ENCODE data around the gene PTPN2.
"Not testable (repeated sequence)": the region's sequence is repeated elsewhere in the genome, so short reads cannot be mapped to it uniquely, and the experiment has no call there.

Gene PTPN2

DNA sequence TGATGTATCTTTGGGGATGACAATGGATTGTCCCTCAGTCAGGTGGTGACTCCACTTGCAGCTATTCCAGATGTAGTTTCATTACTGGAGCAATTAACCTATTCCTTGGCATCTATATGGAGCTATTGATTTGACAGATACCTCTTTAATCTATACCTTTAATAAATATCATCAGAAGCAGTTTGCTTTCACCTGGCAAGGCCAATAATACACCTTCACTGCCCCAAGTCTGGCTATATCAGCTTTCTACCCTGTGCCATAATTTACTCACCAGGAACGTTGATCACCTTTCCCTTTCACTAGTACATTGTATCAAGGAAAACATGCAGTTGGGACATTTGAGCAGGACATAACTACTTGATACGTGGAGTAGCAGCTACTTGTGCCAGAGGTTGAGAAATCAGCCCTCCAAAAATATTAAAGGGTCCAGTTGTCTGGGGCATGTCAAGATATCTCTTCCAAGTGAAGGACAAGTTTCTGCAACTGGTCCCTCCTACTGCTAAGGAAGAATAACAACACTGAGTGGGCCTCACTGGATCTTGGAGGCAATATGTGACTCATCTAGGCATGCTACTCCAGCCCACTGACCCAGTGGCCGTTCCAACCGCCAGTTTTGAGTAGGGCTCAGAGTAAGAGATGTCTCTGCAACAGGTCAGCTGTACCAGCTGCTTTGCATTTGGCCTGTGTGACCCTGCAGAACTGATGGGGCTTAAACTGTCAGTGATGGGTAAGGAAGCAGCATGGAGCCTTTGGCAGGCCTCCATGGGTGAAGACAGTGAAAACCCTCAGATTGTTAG is 114.2 kb downstream of the PTPN2 start:
- no peak for DNase-seq

DNA sequence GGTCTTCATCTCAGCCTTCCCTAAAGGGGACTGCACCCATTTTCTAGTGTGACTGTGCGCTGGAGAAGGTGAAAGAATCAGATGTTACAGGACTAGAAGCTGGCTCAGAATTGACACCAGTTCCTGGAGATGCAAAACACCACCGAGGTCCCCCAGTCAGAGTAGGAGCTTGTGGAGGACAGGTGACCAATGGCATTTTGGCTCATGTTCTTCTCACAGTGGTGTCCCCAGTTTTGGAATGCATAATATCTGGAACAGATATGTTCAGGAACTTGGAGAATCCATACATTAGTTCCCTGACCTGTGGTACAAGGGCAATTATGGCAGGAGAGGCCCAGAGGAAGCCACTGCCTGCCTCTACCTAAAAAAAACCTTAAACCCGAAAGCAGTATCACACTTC is 114.9 kb downstream of the PTPN2 start:
- DNase-seq: no peak

DNA sequence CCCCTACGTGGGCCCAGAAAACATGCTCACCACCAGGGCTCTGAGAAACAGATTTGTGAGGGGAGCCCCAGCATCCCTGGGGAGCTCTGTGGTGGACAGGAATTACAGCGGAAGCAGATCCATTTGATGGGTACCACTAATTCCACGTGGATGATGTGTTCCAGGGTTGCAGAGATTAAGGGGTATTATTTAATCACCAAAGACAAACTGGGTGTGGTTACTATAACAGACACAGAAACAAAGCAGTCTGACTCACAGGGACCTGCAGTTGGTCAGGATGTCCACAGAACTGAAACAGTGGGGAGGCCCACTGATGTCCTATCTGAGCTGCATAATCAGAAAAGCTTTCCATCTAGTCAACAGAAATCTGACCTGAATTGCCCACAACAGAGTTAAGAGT is 115.4 kb downstream of the PTPN2 start:
- no peak for DNase-seq

DNA sequence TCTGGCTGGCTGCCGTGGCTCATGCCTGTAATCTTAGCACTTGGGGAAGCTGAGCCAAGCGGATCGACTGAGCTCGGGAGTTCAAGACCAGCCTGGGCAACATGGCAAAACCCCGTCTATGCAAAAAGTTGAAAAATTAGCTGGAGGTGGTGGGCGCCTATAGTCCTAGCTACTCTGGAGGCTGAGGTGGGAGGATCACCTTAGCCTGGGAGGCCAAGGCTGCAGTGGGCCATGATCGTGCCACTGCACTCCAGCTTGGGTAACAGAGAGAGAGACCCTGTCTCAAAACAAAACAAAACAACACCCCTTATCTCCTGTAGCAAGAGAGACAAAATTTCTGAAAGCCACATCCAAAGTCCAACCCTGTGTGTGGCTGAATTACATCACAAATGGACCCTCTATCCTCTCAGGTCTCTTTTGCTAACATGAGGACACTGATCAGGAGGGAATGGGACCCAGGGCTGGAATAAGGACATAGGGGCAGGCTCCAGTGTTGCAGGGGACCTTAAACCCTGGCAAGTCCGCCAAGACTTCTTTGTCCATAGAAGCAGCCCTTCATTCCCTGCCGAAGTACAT is 116.4 kb downstream of the PTPN2 start:
- no peak for DNase-seq

DNA sequence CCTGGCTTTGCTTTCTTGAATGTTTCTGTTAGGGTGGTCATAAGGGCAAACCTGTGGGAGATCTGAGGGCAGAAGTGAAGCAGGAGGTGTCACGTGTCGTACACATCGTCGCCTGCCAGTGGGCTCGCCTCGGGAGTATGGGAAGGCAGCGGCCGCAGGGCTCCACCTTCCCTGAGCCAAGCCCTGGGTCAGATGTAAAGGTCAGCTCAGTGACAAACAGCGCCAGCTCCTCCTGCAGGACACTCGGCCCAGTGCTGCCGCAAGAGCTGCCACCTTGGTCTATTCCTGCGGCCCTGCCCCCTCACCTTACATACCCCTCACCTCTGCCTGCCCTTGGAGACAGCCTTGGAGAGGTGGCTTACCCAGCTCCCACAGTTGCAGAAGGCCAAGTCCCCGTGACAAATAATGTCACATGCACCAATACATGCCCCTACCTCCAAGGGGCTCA is 117.0 kb downstream of the PTPN2 start:
- DNase-seq: no peak

DNA sequence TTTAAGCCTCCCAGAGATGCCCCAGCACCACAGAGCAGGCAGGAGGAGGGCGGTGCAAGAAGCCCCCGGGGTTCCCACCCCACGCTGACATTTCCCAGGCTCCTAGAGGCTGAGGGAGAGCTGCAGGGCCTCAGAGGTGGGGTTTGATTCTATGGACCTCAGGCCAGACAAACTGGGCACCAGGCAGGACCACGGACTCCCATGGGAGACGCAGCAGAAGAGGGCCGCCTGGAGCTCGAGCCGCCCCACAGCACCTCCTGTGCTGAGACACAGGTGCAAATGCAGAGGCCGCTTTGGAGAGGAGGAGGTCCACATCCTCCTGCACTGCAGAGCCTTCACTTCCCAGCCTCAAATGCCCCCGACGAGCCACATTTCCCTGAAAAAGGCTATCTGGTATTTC is 118.5 kb downstream of the PTPN2 start:
- DNase-seq: no peak

DNA sequence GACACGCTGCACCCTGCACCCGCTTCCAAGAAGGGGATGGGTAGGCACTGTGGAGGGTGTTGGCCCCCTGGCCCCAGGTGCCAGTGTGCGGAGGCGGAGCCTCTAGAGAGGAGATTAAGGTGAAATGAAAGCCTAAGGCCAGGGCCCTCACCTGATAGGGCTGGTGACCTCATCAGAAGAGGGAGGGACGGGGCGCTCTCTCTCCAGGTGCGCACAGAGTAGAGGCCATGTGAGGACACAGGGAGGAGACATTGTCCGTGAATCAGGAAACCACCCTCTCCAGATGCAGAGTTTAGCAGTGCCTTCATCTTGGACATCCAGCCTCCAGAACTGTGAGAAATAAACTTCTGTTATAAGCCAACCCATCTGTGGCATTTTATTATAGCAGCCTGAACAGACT is 118.9 kb downstream of the PTPN2 start:
- no peak for DNase-seq

DNA sequence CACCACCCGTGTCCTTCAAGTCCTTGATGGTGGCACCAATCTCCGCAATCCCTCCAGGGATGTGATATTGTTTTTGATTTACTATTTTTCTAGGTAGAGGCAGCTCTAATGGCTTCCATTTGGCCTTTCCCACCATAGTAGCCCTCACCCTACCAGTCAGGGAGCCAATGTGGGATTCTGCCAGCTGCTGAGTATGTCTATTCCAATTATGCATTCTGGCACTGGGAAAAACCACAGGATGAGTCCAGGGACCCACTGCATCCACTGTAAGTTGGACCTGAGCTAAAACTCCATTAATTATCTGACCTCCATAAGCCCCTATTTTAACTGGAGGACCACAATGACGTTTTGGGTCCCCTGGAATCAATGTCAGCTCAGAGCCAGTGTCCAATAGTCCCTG is 125.5 kb downstream of the PTPN2 start:
- DNase-seq: not testable (repeated sequence)

DNA sequence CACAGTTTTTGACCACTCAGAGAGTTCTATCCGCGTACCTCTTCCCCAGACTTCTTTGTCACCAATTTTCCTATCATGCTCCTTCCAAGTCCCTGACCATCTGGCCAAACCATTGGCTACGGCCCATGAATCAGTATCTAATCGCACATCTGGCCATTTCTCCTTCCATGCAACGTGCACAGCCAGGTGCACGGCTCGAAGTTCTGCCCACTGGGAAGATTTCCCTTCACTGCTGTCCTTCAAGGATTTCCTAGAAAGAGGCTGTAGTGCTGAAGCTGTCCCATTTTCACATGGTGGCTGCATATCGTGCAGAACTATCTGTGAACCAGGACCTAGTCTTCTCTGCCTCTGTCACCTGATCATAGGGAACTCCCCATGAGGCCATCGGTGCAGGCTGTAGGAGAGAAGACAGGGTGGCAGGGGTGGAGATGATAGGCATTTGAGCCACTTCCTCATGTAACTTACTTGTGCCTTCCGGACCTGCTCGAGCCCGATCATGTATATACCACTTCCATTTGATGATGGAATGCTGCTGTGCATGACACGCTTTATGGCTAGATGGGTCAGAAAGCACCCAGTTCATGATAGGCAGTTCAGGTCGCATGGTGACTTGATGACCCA is 127.3 kb downstream of the PTPN2 start:
- DNase-seq: not testable (repeated sequence)

DNA sequence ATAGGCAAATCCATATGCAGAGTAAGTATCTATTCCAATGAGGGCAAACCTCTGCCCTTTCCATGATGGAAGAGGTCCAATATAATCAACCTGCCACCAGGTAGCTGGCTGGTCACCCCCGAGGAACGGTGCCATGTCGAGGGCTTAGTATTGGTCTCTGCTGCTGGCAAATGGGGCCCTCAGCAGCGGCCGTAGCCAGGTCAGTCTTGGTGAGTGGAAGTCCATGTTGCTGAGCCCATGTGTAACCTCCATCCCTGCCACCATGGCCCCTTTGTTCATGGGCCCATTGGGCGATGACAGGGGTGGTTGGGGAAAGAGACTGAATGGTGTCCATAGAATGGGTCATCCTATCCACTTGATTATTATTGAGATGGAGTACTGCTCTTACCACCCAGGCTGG is 128.4 kb downstream of the PTPN2 start:
- not testable (repeated sequence) for DNase-seq

DNA sequence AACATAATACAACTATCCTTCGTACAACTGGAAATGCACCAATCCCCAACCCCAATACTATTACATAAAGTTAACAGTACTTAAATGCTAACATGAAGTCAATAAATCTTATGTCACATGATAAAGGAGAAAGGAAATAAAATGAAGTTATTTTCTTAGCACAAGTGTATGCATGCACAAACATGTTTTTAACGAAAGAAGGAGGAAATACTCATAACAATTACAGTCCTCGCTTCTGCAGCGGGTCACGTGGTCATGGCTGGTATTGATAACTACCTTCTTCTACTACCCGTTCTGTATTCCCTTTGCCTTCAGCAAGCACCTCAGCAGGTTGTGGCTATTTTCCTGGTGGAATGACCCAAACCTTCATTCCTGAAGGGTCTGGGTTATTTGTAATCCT is 129.5 kb downstream of the PTPN2 start:
- DNase-seq: no peak

DNA sequence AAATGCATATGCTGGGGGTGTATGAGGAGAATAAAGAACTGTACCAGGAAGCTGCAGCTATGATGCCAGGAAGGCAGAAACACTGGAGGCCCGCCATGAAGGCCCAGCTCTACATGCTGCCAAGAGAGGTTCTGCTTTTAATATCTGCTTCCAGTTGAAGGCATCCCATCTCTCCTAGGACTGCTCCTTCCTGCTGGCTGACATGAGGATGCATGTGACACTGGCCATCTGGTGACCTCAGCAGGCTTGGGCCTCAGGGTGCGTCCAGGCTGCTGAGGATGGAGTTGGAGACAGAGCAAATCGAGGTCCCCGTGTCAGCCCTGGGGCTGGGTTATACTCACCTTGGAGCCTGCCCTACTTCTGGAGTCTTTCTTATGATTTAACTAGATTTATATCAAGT is 132.1 kb downstream of the PTPN2 start:
- no peak for DNase-seq

DNA sequence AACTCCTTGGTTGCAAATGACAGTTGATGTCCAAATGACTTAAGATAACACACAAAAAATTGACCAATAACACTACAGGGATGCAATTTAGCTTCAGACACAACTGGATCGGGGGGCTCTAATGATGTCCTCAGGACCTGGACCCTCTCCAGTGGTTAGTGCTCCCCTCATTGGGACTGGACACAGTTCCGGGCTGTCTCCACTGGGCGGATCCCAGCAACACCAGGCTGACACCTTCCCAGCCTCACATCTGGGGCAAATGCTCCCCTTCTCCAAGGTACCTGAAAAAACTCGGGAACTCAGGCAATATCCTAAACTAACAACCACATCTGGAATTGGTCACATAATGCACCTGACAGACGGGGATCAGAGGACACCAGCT is 132.5 kb downstream of the PTPN2 start:
- DNase-seq: no peak

DNA sequence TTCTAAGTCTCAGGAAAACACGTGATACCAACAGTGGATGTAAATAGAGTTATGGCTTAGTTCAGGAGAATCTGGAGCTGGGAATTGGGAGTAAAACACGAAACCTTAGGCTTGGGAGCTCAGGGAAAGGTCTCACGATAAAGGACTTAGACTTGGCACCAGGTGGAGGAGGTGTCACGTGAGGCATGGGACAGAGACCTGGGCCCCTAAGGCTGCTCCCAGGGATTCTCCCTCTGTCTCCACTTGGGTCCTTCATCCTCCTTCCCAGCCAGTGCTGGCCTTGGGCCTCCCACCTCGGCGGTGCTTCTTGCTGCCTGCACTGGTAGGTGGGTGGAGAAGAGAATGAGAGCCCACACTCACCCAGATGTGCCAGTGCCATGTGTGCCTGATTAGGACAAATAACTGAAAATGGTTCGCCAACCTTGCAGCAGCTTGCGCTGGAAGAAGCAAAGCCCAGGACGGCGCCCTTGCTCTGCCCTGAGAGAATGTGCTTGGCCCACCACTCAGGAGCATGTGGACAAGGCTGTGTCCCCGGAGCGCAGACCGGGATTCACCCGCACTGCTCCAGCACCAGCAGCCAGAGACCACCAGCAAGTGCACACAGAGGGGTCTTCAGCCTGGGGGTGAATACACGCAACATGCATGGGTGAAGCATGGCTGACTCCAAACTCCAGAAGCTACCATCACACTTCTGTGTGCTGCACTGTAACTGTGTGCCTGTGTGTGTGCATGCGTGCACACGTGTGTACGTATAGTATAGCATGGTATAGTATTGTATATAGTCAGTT is 133.1 kb downstream of the PTPN2 start:
- no peak for DNase-seq

DNA sequence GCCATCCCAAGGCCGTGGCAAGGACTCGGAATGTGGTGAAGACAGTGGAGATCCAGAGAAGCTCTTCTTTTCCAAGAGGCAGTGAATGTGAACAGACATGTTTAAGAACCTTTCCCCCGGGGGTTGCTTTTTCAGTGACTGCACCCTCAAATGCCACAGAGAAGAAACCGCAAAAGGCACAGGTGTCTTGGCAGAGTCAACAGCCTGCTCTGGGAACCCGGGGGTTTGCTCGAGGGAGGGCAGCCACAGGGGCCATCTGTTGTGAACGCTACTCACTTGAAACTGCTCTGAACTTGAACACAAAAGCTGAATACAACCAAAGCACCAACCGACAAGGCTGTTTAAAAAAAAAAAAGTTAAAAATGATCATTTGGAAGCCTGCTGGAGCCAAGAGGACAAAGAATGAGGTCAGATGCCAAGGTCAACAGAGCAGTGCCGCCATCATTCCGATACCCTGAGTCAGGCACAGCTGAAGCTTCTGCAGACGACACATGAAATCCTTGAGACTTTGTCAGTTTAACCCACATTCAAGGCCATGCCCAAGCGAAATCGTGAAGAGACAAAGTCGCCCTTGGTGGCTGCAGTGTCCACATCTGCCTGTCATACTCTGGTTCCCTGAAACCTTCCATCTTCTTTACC is 133.8 kb downstream of the PTPN2 start:
- no peak for DNase-seq

DNA sequence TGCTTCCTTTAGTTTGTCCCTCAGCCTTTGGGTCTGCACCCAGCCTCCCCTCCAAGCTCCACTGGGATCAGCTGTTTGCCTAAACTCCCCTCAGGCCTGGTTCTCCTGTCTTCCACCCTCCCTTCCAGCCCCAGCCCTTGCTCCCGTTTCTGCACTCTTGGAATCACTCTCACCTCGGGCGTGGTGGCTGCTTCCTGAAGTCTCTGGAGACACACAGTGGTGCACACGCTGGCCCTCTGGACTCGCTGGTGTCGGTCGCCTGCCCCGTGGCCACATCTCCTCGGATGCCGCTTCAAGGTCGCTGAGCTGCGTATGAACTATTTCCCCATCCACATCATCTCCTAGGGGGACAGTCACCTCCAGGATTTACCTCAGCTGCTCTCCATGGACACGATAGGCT is 134.9 kb downstream of the PTPN2 start:
- DNase-seq: no peak

DNA sequence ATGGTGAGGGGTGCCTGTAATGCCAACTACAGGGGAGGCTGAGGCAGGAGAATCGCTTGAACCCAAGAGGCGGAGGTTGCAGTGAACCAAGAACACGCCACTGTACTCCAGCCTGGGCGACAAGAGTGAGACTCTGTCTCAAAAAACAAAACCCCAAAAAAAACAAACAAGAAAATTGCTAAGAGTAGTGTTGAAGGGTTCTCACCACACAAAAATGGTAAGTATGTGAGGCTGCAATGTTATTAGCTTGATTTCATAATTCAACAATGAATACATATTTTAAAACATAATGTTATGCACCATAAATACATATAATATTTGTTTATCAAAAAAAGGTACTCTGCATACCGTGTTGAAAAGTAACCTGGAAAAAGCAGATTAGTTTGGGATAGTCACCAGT is 135.4 kb downstream of the PTPN2 start:
- DNase-seq: no peak

DNA sequence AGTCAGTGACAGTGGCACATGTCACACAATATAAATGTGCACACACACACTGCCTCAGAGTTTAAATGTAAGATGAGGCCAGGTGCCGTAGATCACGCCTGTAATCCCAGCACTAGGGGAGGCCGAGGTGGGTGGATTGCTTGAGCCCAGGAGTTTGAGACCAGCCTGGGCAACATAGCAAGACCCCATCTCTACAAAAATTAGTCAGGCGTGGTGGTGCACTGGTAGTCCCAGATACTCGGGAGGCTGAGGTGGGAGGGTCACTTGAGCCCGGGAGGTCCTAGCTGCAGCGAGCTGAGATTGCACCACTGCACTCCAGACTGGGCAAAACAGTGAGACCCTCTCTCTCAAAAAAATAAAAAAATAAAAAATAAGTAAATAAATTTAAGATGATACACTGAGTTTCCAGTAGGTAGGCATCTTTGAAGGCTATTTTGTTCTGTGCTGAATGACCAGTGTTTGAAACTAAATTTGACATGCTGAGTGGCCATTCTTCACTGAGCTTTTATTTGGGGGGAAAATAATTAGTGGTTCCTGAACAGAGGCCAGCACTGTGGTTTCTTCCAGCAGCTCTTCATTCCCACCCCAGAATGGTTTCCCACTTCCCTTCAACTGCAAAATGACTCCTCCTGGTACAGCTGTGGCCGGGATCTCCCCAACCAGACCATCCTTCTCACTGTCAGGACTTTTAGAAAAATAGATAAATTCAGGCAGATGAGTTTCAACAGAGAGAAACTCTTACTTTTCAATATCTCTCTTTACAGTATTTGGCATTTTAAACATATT is 136.3 kb downstream of the PTPN2 start:
- no peak for DNase-seq

DNA sequence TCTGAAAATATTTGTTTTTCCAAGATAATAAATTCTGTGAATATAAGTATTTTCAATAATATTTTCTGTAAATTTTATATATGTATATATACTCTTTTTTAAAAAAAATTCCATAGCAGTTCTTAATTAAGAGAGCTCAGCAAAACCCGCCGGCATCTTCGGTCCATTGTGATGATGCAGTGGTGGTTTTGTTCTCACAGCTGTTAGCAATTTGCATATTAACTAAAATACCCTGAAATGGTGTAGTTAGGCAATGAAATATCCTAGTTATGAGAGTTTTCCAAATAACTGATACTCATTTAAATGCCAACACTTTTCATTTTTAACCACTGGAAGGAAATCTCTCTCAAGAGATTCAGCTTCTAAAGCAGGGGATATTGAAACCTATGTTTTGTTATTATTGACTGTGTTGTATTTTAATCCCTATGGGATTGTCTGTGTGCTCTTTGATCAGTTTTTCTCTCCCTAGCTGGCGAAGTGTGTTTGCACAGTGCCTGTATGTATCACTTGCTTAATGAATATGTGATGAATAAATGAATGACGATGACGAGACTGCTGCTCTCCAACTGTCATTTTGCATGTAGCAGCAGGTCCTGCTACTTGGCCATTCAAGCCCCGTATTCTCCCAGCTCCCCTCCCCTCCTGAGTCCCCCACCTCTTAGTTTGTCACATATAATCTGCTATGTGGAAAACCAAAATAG is 138.8 kb downstream of the PTPN2 start:
- no peak for DNase-seq

DNA sequence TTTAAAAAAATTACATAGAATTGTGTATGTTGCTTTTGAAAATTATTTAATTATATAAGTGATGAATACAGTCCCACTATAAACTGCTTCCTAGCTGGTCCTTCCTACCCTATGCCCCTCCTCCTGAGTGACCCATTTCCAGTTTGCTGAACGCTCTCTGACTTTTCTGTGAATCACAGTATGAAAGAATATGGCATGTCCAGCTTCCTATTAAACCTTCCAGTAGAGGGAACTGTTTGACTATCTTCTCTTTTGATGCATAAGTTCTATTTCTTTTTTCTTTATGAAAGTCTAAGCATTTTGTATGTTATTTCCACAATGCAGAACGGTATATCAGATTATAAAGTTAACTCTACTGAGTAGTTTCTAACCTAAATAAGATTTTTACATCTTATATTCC is 139.9 kb downstream of the PTPN2 start:
- peak; percentile 41 for DNase-seq

DNA sequence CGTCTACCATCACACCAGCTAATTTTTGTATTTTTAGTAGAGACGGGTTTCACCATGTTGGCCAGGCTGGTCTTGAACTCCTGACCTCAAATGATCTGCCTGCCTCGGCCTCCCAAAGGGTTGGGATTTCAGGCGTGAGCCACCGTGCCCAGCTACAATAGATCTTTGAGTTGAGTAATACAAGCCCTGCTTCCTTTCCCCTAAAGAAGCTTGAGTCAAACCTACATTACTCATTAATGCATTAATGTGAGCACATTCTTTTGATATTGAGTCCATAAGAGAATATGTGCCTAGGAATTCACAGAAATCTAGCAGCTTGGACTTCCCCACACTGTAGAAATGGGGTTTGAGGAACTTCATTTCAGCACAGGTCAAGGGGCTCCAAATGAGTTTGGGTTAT is 141.6 kb downstream of the PTPN2 start:
- no peak for DNase-seq

Measured in COR-L47 (cell line).